NB4 (cell line): ENCODE measurements around the gene EIF2AK2.

Source experiments
- MYC ChIP-seq: IDR thresholded peaks from 2 replicates; pipeline ENCODE4 v1.6.1; 2011; ENCODE audit warnings: low read depth, low read length
- TF ChIP-seq, protein P1 (sequence below): IDR thresholded peaks from one replicate; pipeline ENCODE4 v1.5.1; 2012; ENCODE audit warnings: low read depth, low read length

DNA sequence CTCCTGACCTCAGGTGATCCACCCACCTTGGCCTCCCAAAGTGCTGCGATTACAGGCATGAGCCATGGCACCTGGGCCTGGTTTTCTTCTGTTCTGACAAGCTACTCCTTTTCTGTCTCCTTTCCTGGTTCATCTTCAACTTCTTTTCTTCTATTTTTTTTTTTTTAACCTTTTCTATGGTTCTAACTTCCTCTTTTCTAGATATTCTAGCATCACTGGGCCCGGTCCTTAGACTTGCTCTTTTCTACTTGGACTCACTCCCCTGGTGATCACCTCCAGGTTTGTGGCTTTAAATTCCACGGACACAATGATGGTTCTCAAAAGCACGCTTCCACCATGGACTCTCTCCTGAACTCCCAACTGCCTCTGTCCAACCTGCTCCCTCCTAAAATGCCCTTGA, 2.0 kb downstream of the EIF2AK2 start:
- TF ChIP-seq, protein P1, sequence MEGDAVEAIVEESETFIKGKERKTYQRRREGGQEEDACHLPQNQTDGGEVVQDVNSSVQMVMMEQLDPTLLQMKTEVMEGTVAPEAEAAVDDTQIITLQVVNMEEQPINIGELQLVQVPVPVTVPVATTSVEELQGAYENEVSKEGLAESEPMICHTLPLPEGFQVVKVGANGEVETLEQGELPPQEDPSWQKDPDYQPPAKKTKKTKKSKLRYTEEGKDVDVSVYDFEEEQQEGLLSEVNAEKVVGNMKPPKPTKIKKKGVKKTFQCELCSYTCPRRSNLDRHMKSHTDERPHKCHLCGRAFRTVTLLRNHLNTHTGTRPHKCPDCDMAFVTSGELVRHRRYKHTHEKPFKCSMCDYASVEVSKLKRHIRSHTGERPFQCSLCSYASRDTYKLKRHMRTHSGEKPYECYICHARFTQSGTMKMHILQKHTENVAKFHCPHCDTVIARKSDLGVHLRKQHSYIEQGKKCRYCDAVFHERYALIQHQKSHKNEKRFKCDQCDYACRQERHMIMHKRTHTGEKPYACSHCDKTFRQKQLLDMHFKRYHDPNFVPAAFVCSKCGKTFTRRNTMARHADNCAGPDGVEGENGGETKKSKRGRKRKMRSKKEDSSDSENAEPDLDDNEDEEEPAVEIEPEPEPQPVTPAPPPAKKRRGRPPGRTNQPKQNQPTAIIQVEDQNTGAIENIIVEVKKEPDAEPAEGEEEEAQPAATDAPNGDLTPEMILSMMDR: no peak
- no peak for TF ChIP-seq MYC
